SK-N-DZ (cell line): Measurements from ENCODE around the gene RBMS1.
A peak's percentile ranks its signal among the peaks of the same experiment; 100 is the strongest.

Source experiments
- DNase-seq: peaks from one replicate; pipeline ENCODE4 v3.0.0-alpha.2; 2015; ENCODE audit warnings: low spot score

RBMS1 gene

DNA sequence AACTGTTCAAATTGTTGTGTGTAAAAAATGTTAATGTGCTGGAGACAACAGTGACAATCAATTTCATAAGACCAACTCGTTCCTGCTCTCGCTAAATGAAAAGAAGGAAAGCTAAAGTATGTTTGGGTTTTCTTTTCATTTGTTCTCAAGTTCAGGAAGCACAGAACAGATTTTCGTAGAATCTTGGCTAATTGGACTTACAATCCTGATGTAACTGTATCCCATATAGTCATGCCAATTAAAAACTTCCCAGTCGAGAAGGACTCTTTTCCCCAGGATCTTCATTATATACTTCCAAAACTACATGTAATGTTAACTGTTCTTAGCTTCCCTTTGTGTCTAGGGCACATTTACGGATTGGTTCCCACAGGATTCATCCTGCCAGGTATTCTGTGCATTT, 158.2 kb downstream of the RBMS1 start:
- DNase-seq = no peak

DNA sequence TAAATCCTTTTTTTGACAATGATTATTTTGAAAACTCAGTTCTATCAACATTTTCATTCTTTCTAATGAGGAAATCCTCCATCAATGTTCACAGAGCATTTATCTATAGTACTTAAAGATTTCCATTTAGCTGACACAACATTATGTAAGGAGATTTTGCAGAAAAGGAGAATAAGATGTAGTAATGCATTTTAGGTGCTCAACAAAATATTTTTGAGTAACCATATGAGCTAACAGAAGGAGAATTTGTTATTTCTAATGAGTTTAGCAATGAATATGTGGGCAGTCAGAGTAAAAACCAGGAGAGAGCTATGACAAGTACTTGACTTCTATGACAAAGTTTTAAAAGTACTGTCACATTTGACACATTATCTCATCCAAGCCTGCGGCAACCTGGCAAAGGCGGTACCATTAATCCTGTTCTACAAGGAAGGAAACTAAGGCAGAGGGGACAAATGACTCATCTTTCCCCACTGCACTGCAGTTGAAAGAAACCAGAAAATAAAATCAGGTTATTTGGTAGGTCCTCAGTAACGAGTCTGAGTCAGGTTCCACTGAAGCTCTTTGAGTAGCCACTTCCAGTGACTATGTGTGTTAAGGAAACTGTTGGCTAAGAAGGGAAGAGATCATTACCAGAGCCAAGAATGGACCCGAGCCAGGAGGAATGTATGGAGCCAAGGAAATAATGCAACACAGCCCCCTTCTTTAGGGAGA, 159.4 kb downstream of the RBMS1 start:
- DNase-seq = no peak

DNA sequence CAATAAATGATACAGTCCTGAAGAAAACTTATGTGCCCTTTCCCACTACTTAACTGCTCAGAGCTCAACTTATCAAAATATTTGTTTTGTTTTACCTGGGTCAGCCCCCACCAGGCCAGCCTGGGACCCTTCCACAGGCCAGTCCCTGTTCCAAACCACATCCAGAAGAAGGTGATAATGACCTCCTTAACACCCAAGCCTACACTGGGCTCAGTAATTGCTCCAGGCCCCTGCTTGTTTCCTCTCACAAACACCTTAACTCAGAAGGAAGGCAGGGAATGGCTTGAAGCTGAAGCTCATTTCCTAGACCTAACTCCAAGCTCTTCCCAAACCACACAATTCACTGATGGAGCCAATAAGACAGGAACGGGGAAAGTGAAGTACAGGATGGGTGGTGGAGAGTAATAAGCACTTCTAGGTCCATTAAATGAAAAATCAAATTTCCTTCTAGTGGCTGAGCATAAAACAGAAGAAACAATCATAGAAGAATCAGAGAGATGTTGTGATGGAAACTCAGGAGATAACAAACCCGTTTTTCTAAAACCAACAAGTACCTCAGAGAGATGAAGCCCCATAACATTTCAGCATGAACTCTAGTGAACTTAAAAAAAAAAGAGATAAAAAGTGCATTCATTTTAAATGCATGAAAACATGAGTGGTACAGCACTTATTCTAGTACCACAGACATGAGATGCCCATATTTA, 160.1 kb downstream of the RBMS1 start:
- DNase-seq = no peak

DNA sequence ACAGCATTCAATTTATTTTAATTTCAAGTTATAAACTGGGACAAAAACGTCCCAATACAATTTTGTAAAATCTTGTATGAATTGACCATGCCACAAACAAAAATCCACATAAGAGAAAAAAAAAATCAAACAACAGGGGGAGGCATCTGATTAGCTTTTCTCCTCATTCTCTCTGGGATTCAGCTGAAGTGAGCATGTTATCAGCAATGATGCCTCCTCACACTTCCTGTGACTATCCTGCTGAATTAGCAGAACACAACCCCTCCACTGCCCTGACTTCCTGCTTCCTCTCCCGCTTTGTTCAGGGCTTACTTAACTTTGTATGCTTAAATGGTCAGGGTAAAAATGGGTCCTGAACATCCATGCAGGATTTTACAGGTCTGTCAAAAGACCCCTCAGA, 161.3 kb downstream of the RBMS1 start:
- DNase-seq = no peak

DNA sequence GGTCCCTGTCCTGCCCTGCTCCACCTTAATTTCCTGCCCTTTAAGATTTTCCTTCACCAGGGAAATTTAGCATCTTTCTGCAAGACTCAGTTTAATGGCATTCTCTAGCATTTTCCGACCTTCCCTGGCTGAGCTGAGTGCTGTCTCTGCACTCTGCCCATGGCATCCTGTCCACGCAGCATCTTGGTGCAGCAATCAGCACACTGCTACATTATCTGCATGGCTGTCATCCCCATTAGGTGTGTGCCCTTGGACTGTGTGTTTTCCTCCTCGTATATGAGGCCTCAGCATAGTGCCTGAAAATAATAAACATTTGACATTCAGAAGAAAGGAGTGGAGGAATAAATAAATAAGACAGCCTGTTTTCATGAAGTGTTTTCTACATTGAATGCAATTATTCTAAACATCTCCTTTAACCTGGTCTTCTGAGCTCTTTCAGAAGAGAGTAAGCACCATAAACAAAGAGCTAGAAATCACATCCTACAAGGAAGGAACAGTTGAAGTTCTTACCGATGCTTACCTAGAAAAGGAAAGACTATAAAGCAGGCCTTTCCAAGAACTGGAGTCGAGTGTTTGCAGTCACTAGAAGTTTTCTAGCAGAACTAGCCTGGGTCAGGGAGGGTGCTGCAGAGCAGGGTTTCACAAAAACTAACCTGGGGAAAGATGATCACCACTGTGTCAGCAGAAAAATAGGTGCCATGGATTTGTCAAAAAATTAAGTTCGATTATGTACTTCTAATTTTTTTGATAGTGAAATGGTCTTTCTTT, 162.2 kb downstream of the RBMS1 start:
- no peak for DNase-seq

DNA sequence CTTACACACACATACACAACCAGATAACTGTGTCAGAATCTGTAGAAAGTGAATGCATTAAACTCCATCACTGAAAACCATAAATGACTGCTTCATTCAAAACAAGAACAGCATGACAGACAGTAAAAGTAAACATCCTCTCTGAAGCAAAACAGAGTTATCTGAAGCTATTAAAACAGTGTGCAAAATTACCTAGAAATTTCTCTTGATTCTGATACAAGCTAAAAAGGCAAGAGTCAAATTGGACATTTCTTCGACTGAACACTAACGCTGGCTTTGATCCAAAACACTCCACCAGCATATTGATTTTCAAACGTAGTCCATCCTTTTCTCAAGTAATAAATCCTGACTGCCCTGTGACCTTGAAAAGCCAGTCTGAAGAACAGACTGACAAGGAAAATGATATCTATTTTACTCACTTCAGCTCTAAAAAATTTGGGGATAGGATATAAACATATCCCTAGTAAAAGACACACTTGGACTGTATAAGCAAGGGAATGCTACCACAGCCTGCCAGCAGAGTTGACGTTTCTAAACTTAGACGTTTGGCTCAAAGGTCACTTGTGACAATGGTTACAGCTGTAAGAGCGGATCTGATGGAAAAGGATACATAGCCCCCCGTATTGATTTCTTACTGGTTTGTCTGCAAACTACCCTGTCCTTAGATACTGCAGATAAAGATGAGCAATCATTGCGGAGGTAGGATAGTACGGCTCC, 164.6 kb downstream of the RBMS1 start:
- no peak for DNase-seq

DNA sequence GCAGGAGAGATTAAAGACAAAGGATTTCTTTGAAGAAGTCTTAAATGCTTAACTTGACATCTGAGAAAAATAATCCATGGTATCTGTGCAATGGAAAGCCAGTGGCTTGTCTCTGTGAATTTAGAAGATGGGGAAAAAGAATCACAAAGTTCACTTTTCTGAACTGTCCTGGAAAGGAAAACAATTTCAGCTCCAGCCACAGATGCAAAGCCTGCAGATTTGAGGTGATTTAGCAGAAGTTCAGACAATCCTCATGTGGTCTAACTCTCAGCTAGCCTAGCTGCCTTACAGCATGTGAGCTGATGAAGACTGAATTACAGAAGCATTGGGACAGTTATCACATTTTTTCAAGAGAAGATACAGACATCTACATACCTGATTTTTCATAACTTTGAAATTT, 166.8 kb downstream of the RBMS1 start:
- no peak for DNase-seq

DNA sequence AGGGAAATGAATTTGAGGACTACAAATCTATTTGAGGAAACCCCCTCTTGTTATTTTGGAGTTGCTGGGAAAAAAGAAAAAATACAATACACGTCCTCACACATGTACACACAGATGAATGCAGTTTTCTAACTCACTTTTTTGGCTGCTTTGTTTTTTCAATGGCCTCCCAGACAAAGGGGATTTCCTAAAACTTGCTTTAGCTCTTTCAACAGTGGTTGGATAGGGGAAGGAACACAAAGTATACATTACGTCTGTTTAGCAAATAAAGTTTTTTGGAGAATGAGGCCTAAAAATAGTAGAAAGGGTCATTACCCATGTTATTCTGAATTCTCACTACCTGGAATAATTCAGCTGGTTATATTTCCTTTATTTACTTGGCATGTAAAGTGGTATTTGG, 168.2 kb downstream of the RBMS1 start:
- no peak for DNase-seq

DNA sequence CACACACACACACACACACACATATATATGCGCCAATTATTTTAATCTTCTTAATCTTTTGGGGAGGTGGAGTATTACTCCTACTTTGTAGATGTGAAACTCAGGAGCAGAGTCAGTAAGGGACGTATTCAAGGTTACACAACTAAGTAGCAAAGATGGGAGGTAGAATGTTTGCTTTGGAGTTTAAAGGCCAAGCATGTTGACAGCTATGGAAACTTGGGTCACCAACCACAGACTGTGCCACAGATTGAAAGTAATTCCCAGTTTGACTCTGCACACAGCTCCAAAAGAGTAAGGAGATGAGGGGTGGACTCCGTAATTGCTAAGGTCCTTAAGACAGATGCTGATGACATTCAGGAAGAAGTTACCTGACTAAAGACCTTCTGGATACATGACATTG, 168.7 kb downstream of the RBMS1 start:
- DNase-seq = no peak

DNA sequence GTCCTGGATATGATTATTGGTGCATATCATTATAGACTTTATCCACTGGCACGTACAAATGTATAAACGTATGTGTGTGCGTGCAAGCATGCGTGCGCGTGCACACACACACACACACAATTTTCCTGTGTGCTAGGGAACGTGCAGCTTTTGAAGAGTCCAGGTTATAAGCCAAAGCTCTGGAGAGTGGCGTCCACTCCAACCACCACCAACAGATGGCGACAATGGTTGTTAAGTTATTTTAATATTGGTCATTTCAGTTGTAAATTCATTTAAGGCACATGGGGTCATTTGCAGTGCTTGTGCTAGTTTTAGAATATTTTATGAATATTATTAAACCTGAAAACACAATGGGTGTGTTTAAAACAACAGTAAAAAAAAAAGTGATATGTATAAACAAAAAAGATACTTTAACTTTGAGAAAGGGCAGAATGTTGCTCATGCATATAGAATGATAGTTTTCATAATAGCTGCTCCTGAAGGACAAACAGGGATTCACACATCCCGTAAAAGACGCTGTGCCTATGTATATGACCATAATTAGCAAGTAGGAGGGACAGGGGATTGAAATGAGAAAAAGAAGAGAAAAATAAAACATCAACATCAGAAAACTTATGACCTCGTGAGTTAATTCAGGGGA, 169.3 kb downstream of the RBMS1 start:
- peak; percentile 48 for DNase-seq

DNA sequence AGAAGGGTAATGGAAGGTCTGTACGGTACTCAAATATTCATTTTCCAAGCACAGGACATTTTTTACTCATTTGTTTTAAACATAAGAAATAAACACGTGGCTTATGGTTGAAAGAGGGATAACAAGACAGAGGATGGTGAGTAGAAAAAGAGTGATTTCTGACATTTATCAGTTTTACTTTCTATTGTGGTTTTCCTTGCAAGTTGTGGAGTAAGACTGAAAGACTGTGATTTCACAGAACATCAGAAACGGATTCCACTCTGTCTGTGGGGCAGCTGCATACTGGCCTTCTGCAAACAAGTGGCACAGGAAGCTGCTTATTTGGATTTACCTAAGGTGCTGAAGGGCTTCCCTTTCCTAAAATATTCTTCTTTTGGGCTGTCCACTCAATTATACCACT, 171.3 kb downstream of the RBMS1 start:
- DNase-seq = no peak

DNA sequence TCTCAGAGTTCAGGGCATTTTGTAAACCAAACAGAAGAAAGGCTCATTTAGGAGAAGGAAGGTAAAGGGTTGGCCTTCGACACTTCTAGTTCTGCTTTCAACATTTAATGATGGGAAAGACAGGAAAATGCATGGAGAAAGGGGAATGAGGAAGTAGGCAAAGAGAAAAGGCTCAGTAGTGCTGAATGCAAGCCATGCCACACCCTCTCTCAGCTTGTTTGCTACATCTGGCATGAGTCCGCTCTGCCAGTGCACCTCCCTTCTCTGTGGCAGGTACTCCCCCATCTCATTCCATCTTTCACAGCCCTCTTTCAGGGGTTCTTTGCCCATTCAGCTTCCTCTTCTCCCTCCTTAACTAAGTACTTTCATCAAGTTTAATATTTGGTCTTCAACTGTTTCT, 172.6 kb downstream of the RBMS1 start:
- DNase-seq = no peak

DNA sequence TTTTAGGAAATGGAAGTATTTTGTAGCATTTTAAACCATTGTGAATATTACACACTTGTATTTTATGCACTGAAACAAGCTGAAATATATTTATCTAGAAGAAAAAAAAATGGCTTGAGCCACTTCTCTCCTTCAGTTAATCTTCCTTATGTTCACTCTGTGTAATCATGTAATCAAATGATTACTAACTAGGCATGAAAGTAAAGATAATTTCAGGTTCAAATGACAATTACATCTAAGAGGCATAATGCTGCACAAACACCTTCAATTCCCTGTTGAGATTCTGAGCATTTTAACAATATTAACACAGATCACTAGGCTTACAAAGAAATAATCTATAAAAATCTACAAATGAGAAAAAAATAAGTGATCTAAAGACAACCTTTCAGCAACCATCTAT, 173.9 kb downstream of the RBMS1 start:
- no peak for DNase-seq

DNA sequence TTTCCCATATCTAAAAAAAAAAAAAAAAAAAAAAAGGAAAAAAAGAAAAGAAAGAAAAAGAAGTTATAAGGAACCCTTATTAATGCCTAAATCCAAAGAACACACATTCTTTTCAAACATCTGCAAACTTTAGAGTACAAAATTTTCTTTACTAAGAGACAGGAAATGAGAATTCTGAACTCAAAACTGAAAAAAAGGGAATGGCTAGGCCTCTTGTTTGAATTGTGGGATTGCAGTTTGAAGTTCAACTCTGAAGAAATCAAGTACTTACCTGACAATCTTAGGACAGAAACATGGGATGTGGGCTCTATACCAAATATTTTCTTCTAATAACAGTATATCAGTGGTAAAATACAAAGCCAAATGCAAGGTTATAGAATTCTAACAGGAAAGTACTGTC, 175.4 kb downstream of the RBMS1 start:
- no peak for DNase-seq

DNA sequence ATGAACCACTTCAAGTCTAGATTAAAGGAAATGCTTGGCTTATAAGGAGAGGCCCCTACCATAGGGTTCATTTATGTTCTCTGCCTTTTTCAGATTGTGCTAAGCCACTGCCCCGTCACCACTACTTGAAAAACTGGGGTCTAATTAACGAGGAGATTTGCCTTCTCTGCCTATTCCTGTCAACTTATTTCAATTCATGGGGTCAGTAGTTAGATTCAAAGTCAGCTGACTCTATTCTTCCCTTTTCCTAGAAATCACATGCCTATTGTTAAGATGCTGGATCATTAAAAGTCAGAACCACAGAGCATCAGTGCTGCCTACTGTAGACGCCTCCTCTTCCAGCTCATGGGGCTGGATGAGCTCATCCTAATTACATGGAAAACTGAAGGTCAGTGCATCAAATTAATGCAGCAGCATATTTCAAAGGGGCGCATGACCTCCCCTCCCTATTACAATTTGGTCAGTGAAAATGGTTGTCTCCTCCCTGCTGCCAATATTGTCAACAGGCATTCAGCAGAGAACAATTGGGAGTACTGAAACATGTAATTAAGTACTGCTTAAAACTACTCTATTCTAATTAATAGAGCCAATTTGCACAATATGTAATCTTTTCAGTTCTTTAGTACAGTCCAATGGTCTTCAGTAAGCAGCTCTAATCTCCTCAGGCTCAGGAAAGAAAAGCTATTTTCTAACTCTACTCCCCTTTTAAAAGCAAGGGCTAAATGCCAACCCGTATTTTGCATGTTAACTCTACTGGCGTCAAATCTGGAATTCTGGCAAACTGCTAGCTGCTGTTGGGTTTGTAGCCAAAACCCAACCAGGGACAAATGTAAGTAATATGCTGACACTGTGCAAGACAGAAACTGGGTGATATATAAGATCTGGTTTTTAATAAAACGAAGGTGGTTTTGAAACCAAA, 176.2 kb downstream of the RBMS1 start:
- DNase-seq = no peak

DNA sequence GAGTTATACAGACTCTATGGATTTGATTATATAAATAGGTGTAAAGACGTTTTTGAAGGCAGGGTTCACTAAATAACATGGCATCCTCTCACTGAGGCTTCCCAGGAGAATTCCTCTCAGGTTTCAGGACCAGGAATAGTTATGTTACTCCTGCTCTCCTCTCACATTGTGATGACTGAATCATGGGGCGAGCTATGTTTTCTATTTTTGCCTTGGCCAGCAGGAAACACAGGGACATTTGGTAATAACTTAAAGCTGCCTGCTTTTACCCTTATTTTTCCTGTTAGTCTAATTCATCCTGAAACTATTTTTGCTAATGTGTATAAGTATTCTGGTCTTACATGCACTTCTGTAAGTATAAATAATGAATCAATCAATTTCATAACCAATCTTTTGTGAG, 178.3 kb downstream of the RBMS1 start:
- DNase-seq = no peak

DNA sequence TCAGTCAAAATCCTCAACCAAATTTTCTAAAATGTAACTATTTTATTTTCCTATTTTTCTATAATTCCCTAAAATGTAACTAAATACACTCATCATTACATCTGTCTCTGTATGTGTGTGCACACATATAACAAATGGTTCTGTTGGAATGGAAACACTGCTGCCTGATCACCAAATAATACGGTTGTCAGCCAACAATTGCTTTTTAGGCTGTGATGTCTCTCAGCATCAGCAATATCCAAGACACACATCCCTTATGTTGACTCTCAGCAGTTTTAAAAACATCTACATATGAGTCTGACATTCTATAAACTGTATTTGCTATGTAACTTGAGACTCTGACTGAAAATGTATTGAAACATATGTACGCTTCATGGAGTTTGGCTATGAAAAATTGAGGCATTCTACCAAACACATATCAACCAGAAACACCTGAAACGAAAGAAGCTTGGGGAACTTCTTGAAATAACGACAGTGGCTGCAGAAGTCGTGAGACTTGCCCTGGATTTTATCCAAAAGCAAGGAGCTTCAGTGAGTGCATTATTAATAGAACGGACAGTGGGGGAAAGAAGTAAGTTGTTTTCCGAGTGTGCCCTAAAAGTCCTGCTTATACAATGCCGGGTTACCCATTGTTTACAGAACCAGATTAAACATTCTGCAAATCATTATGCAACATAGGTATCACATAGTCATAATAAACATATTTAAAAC, 183.3 kb downstream of the RBMS1 start:
- DNase-seq = no peak

DNA sequence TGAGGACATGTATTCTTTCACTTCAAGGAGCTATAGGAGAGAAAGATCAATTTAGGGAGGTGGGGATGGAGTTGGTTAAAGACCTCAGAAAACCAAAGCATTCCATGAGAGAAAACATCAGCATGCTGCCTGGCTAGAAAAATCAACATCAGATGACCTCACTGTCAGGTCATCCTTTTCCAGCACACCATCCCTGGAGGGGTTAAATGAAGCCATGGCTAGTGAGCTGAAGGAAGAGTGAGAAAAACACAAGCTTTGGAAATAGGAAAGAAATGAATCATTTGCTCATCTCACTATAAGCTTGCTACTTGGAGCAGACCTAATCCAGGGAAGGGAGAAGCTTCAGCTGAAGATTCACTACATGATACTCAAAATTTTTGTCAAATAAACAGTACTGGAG, 184.0 kb downstream of the RBMS1 start:
- DNase-seq = no peak

DNA sequence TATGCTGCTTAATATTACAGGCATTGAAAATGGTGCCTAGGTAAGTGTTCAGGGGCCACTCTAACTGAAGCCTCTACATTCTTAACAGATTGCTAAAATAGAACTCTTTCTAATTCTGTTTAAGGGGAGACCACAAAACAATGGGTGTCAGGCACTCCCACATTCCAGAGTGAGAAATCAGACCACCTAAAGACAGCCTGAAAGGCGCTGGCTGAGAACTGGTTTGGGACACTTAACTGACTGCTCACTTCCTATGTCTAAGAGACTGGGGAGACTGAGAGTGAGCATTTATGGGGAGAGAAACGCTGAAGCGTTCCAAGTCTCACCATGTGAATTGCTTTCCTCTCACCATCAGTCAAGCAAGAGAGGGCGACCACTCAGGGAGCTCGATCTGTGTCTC, 184.7 kb downstream of the RBMS1 start:
- DNase-seq = no peak

DNA sequence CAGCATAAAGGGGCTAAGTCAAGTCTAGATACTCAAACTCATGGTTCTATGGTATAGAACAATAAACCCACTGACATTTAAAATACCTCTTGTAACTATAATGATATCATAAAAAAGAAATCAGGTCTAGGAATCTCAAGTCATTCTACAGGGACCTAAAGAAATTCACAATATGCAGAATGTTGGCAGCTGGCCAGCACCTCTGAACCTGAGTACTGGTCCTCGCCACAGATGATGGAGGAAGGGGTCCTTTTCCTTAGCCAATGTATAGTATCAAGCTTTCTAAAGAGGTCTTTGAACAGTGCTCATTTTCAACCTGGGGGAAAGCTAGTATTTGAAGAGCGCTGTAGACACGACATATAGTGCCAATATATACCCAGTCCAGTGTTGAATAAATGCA, 185.1 kb downstream of the RBMS1 start:
- no peak for DNase-seq
